Endodermal cell (in vitro differentiated cells): ENCODE data around the gene GALE. TPM values are rescaled to one million over a fixed set of nuclear protein-coding genes. Genes with fewer than 3 reads are reported as not detected.

Experiments used
- DNase-seq: peaks from one replicate; pipeline ENCODE4 v3.0.0-alpha.2; 2017
- H3K27ac ChIP-seq: 2 replicates; pipeline ENCODE4 v1.5.1; 2013; ENCODE audit warnings: mild to moderate bottlenecking, low read depth, low read length, moderate library complexity
- H3K27me3 ChIP-seq: 2 replicates; pipeline ENCODE4 v1.6.1; 2013; ENCODE audit warnings: mild to moderate bottlenecking, low read length, moderate library complexity; ENCODE audit not compliant: insufficient read depth, control insufficient read depth, poor library complexity, severe bottlenecking
- H3K36me3 ChIP-seq: 2 replicates; pipeline ENCODE4 v1.7.0; 2013; ENCODE audit warnings: mild to moderate bottlenecking, low read length, moderate library complexity; ENCODE audit not compliant: control insufficient read depth, insufficient read depth
- H3K4me1 ChIP-seq: one replicate; pipeline ENCODE4 v1.7.0; 2013; ENCODE audit warnings: low read length; ENCODE audit not compliant: control insufficient read depth, insufficient read depth
- H3K4me3 ChIP-seq: 2 replicates; pipeline ENCODE4 v1.5.1; 2013; ENCODE audit warnings: mild to moderate bottlenecking, low read length, moderate library complexity
- H3K9ac ChIP-seq: 2 replicates; pipeline ENCODE4 v1.6.1; 2013; ENCODE audit warnings: mild to moderate bottlenecking, low read length, moderate library complexity; ENCODE audit not compliant: poor library complexity, severe bottlenecking; ENCODE audit errors: extremely low read depth
- H3K9me3 ChIP-seq: 2 replicates; pipeline ENCODE4 v1.6.1; 2013; ENCODE audit warnings: mild to moderate bottlenecking, low read length, moderate library complexity; ENCODE audit not compliant: control insufficient read depth
- H3K27ac Mint-ChIP-seq: 2 replicates; pipeline ENCODE4 v1.8.0; 2020; ENCODE audit warnings: mixed read lengths
- H3K27me3 Mint-ChIP-seq: 2 replicates; pipeline ENCODE4 v1.8.0; 2021; ENCODE audit warnings: mild to moderate bottlenecking, mixed read lengths; ENCODE audit not compliant: insufficient read depth
- H3K36me3 Mint-ChIP-seq: 2 replicates; pipeline ENCODE4 v1.8.0; 2020; ENCODE audit warnings: low read depth, mixed read lengths
- H3K4me1 Mint-ChIP-seq: 2 replicates; pipeline ENCODE4 v1.8.0; 2020; ENCODE audit warnings: mixed read lengths
- H3K4me3 Mint-ChIP-seq: 2 replicates; pipeline ENCODE4 v1.8.0; 2020; ENCODE audit warnings: mild to moderate bottlenecking, moderate library complexity, mixed read lengths
- H3K9me3 Mint-ChIP-seq: 2 replicates; pipeline ENCODE4 v1.8.0; 2020; ENCODE audit warnings: mild to moderate bottlenecking, mixed read lengths
- WGBS, 2 experiments: methylation state at CpG; one replicate each; pipeline versions ENCODE4 v1.1.5 to v1.1.7; 2013; ENCODE audit warnings: missing lambda C conversion rate in 2 of 2, mixed read lengths in 1 of 2; ENCODE audit not compliant: insufficient coverage in 1 of 2, insufficient read length in 1 of 2; 5-methylcytosine and 5-hydroxymethylcytosine counted together
- total RNA-seq, 2 donors: library from RNA; stranded (reverse); fragmentation: NEBNext Ultra II Directional in 1 of 2; extraction: Animal tissue kit (Norgen Biotek cat#: 25700) in 1 of 2; gene quantifications; 2 replicates in 1 of 2; 3 replicates in 1 of 2; pipeline ENCODE4 v1.2.1, GENCODE V29; 2021
- TF ChIP-seq, protein P1 (sequence below): fragments of 200-600 bp; sonication (generic); conservative IDR thresholded peaks from 2 replicates; pipeline ENCODE4 v1.5.0; 2021; ENCODE audit warnings: antibody characterized with exemption, mild to moderate bottlenecking

GALE gene
- total RNA-seq, 2 donors from 2014 or later: 60.4 to 66.0 TPM

GRCh38 chr1:23801876-23802275 lies 1.3 kb upstream of the GALE start:
- Mint-ChIP-seq H3K36me3 (peaks cover 36% of the 10 kb centered on the region), H3K4me1 (peaks cover 10% of the 10 kb centered on the region), H3K27ac (no peak overlapping the region), H3K4me3 (peak overlapping the region; percentile 83), H3K27me3 (peaks cover 3% of the 10 kb centered on the region), H3K9me3 (no peaks in the 10 kb centered on the region)
- 78% methylated on average over 10 of the region's 10 CpGs for WGBS, 2 experiments
- H3K27ac ChIP-seq: no peak overlapping the region
- no peak overlapping the region for H3K4me3 ChIP-seq
- DNase-seq: no peak
- H3K9me3 ChIP-seq: no peaks in the 10 kb centered on the region
- H3K27me3 ChIP-seq: no peaks in the 10 kb centered on the region
- H3K36me3 ChIP-seq: peaks cover 18% of the 10 kb centered on the region
- TF ChIP-seq, protein P1, sequence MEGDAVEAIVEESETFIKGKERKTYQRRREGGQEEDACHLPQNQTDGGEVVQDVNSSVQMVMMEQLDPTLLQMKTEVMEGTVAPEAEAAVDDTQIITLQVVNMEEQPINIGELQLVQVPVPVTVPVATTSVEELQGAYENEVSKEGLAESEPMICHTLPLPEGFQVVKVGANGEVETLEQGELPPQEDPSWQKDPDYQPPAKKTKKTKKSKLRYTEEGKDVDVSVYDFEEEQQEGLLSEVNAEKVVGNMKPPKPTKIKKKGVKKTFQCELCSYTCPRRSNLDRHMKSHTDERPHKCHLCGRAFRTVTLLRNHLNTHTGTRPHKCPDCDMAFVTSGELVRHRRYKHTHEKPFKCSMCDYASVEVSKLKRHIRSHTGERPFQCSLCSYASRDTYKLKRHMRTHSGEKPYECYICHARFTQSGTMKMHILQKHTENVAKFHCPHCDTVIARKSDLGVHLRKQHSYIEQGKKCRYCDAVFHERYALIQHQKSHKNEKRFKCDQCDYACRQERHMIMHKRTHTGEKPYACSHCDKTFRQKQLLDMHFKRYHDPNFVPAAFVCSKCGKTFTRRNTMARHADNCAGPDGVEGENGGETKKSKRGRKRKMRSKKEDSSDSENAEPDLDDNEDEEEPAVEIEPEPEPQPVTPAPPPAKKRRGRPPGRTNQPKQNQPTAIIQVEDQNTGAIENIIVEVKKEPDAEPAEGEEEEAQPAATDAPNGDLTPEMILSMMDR: no peak
- H3K4me1 ChIP-seq: peaks cover 7% of the 10 kb centered on the region
- H3K9ac ChIP-seq: no peak overlapping the region

DNA sequence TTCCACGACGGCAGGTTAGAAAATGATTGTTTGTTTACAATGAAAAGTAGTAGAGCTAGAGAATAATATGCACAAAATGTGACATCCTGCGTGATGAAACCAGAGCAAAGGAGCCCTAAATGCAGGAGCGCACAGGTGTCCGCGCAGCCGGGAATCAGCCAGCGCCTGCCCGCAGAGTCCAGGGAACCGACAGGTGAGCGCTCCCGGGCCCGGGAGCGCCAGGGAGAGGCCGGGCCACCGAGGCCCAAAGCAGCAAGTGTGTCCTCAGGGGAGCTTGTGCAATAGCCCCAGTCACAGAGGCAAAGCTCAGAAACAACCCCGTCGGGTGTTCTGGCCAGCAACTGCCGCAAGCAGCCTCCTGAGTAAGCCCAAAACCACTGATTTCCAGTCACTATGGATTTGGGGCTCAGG lies 789 bp upstream of the GALE start:
- TF ChIP-seq, protein P1: no peak
- H3K27ac Mint-ChIP-seq: peak overlapping the region; percentile 61
- peaks cover 10% of the 10 kb centered on the region for H3K4me1 Mint-ChIP-seq

DNA sequence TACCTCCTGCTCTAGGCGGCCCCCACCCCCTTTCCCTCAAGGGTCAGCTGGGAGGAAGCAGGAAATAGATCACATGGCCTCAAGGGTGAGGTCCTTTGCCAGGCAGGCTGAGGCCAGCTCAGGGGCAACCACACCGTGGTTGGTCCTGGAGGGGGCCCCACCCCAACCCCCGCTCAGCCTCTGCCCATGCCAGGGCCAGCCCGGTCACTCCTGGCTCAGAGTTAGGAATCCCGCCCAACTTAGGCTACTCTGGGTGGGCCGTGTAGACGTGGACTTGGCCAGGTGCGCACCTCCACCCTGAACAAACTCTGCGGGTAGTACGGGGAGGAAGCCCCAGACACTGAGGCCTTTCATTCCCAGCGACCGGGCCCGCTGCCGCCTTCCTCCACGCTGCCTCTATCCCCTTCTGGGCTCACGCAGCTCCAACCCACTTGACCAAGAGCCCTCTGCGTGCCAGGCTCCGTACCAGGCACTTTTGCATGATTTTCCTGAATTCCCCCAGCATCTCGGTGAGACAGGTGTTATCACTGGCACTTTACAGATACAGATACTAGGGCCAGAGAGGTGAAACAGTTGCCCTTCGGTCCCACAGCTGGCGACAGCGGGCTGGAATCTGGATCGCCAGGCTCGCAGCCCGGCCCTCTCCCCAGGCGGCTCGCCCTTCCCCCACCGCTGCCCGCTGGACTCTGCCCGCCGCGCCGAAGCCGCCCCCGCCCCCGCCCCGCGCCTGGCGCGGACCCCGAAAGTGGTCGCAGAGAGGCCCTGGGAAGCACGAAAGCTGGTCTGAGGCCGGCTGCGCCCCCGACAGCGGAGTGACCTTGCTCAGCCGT lies 769 bp downstream of the GALE start:
- Mint-ChIP-seq H3K4me1 (peaks cover 10% of the 10 kb centered on the region), H3K9me3 (no peaks in the 10 kb centered on the region), H3K4me3 (peak overlapping the region; percentile 83), H3K27ac (peak overlapping the region; percentile 98), H3K36me3 (peaks cover 36% of the 10 kb centered on the region), H3K27me3 (peaks cover 3% of the 10 kb centered on the region)
- no peaks in the 10 kb centered on the region for H3K27me3 ChIP-seq
- H3K9ac ChIP-seq: peak overlapping the region; percentile 43
- H3K4me1 ChIP-seq: peaks cover 7% of the 10 kb centered on the region
- WGBS, 2 experiments: 4 to 7% methylated on average over 19 to 48 of the region's 48 CpGs
- DNase-seq: peak; percentile 88
- H3K27ac ChIP-seq: peak overlapping the region; percentile 19
- peak overlapping the region; percentile 81 for H3K4me3 ChIP-seq
- H3K36me3 ChIP-seq: peaks cover 18% of the 10 kb centered on the region
- no peaks in the 10 kb centered on the region for H3K9me3 ChIP-seq
- TF ChIP-seq, protein P1: no peak

More for the DNA sequence above, 789 bp upstream of the GALE start:
- Mint-ChIP-seq H3K4me3 (peak overlapping the region; percentile 83), H3K9me3 (no peaks in the 10 kb centered on the region), H3K27me3 (peaks cover 3% of the 10 kb centered on the region), H3K36me3 (peaks cover 35% of the 10 kb centered on the region)
- Histone ChIP-seq H3K9ac (peak overlapping the region; percentile 43), H3K27ac (no peak overlapping the region), H3K27me3 (no peaks in the 10 kb centered on the region), H3K4me1 (peaks cover 7% of the 10 kb centered on the region), H3K36me3 (peaks cover 18% of the 10 kb centered on the region), H3K4me3 (peak overlapping the region; percentile 81), H3K9me3 (no peaks in the 10 kb centered on the region)
- 34 to 39% methylated on average over 16 to 19 of the region's 19 CpGs for WGBS, 2 experiments
- no peak for DNase-seq
